ENCODE results near the gene RABGEF1.
"Not testable (repeated sequence)": the region's sequence is repeated elsewhere in the genome, so short reads cannot be mapped to it uniquely, and the experiment has no call there.

RABGEF1 gene

DNA sequence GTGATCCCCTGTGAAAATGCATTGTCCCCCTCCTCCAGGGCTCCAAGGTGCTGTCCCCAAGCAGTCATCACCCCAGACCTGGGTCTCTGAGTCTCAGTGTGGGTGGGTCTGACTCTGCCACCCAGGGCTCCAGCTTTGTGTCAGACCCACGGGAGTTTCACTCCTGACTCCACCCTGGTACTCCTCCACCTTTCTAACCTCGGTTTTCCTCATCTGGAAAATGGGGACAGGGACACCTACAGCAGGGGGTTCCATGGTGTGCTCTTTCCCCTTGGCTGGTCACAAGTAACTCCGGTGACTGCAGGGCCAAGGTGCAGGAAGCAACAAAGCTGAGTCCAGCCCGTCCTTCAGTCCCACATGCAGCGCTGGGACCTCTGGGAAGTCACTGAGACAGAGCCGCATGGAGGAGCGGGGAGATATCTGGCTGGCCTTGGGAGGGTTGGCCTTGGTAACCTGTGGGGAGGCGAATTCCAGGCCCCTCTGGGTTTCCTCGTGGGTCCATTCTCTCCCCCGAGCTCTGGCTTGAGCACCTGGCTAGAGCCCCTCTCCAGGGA, 41.8 kb upstream of the RABGEF1 start:
- in situ Hi-C loops (cut with MboI; ENCODE audit: low pct_unique_long_range_greater_than_20kb, low sequenced_read_pairs, unreplicated experiment), result no loop called here

DNA sequence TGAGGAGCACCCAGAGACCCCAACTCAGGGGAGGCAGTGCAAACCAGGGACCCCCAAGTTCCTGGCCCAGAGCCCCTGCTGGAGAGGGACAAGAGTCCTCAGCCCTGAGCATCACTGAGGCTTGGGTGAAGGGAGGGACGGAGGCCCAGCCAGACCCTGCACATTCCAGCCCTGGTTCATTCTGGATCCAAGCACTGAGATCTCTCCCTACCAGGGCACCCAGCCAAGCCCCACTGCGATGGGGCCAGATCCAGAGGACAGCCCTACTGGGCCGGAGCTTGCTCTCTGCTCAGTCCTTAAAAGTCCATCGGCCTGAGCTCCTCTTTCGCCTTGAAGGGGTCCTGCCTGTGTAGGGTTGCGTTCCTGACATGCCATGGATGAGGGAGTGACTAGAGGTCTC, 40.5 kb upstream of the RABGEF1 start:
- TF ChIP-seq, protein P1, sequence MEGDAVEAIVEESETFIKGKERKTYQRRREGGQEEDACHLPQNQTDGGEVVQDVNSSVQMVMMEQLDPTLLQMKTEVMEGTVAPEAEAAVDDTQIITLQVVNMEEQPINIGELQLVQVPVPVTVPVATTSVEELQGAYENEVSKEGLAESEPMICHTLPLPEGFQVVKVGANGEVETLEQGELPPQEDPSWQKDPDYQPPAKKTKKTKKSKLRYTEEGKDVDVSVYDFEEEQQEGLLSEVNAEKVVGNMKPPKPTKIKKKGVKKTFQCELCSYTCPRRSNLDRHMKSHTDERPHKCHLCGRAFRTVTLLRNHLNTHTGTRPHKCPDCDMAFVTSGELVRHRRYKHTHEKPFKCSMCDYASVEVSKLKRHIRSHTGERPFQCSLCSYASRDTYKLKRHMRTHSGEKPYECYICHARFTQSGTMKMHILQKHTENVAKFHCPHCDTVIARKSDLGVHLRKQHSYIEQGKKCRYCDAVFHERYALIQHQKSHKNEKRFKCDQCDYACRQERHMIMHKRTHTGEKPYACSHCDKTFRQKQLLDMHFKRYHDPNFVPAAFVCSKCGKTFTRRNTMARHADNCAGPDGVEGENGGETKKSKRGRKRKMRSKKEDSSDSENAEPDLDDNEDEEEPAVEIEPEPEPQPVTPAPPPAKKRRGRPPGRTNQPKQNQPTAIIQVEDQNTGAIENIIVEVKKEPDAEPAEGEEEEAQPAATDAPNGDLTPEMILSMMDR (IDR thresholded peaks at IDR 0.05; ENCODE audit: extremely low read depth, insufficient read depth, missing control alignments), result no peak
- in situ Hi-C loops (cut with MboI; ENCODE audit: low pct_unique_long_range_greater_than_20kb, low sequenced_read_pairs, unreplicated experiment), result no loop called here
- DNase-seq (ENCODE audit: low spot score), result no peak

More for the DNA sequence above, 41.8 kb upstream of the RABGEF1 start:
- DNase-seq (ENCODE audit: low spot score), result no peak
- TF ChIP-seq, protein P1 (IDR thresholded peaks at IDR 0.05; ENCODE audit: extremely low read depth, insufficient read depth, missing control alignments), result no peak

DNA sequence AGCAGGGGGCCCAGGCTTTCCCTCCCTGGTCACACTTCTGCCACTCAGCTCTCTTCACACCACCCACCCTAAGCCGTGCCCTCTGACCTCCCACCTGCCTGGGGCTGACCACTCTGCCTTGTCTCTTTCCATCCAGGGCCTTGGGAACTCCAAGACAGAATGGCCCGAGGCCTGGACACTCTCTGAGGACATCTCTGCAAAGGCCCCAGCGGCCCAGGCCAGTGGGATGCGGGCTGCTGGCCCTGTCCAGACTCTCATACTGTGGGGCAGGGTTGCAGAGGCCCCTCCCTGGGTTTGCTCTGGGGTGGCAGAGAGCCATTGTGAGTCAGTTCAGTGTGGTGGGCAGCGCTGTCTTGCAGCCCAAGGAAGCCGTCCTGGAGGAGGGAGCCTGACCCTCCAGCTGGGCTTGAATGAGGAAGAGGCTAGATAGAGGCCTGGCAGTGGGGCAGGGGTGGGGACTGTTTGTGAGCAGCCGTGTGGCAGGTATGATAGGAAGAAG, 39.9 kb upstream of the RABGEF1 start:
- TF ChIP-seq, protein P1 (IDR thresholded peaks at IDR 0.05; ENCODE audit: extremely low read depth, insufficient read depth, missing control alignments), result no peak
- in situ Hi-C loops (cut with MboI; ENCODE audit: low pct_unique_long_range_greater_than_20kb, low sequenced_read_pairs, unreplicated experiment), result no loop called here
- no peak for DNase-seq (ENCODE audit: low spot score)

DNA sequence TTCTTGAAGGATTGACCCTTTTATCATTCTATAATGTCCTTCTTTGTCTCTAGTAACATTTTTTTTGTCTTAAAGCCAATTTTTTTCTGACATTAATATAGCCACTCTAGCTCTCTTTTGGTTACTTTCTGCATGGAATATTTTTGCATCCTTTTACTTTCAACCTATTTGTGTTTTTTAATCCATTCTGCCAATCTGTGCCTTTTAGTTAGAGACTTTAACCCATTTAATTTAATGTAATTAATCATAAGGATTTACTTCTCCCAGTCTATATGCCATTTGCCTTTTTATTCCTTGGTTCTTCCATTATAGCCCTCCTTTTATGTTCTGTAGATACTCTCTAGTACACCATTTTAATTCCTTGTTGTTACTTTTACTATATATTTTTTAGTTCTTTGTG, 32.7 kb upstream of the RABGEF1 start:
- DNase-seq (ENCODE audit: low spot score), result no peak
- in situ Hi-C loops (cut with MboI; ENCODE audit: low pct_unique_long_range_greater_than_20kb, low sequenced_read_pairs, unreplicated experiment), result no loop called here
- TF ChIP-seq, protein P1 (IDR thresholded peaks at IDR 0.05; ENCODE audit: extremely low read depth, insufficient read depth, missing control alignments), result no peak

DNA sequence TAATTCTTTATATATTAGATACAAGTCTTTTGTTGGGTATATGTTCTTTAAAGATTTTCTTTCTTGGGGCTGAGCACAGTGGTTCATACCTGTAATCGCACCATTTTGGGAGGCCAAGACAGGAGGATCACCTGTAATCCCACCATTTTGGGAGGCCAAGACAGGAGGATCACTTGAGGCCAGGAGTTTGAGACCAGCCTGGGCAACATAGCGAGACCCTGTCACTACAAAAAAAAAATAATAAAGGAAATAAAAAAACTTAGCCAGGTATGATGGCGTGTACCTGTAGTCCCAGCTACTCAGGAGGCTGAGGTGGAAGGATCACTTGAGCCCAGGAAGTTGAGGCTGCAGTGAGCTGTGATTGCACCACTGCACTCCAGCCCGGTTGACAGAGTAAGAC, 29.8 kb upstream of the RABGEF1 start:
- DNase-seq (ENCODE audit: low spot score); in situ Hi-C loops (cut with MboI; ENCODE audit: low pct_unique_long_range_greater_than_20kb, low sequenced_read_pairs, unreplicated experiment): not testable (repeated sequence)

DNA sequence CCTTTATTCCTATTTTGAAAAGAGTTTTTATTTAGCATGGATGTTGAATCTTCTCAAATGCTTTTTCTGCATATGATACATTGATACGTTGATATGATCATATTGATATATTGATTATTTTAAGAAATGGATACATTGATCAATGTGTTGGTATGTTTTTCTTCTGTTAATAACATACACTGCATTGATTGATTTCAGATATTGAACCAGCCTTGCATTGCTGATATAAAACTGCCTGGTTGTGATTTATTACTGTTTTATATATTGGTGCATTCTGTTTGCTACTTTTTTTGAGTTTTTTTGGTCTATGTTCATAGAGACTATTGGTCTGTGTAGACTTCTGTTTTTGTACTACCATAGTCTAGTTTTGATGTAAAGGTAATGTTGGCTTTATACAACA, 26.8 kb upstream of the RABGEF1 start:
- in situ Hi-C loops (cut with MboI; ENCODE audit: low pct_unique_long_range_greater_than_20kb, low sequenced_read_pairs, unreplicated experiment), result no loop called here
- TF ChIP-seq, protein P1 (IDR thresholded peaks at IDR 0.05; ENCODE audit: extremely low read depth, insufficient read depth, missing control alignments), result no peak
- DNase-seq (ENCODE audit: low spot score), result no peak

DNA sequence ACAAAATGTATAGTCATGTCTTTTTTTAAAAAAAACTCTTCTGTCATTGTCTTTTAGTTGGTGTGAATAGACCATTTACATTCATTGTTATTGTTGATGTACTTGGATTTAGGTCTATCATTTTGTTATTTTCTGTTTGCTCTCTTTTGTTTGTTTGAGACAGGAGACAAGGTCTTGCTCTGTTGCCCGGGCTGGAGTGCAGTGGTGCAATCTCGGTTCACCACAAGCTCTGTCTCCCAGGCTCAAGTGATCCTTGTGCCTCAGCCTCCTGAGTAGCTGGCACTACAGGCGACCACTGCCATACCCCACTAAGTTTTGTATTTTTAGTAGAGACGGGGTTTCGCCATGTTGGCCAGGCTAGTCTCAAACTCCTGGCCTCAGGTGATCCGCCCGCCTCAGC, 23.9 kb upstream of the RABGEF1 start:
- DNase-seq (ENCODE audit: low spot score); in situ Hi-C loops (cut with MboI; ENCODE audit: low pct_unique_long_range_greater_than_20kb, low sequenced_read_pairs, unreplicated experiment): not testable (repeated sequence)

DNA sequence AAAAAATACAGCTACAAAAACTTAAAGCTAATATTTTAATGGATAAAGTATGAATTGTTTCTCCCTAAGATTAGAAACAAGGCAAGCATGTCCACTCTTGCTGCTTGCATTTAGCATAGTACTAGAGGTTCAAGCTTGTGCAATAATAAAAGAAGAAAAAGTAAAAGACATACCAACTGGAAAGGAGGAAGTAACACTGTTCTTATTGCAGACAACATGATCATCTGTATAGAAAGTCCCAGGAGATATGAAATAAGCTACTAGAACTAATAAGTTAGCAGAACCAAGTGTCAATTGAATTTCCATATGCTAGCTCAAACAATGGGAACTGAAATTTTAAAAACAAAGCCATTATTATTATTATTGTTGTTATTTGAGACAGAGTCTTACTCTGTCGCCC, 20.0 kb upstream of the RABGEF1 start:
- no peak for DNase-seq (ENCODE audit: low spot score)
- TF ChIP-seq, protein P1 (IDR thresholded peaks at IDR 0.05; ENCODE audit: extremely low read depth, insufficient read depth, missing control alignments), result no peak
- in situ Hi-C loops (cut with MboI; ENCODE audit: low pct_unique_long_range_greater_than_20kb, low sequenced_read_pairs, unreplicated experiment), result no loop called here
